Ishikawa (cell line): Measurements from ENCODE around the gene VASN.

Experiments
- EP300 ChIP-seq: IDR thresholded peaks from 2 replicates; pipeline ENCODE4 v1.6.1; 2012; ENCODE audit warnings: borderline replicate concordance
- TF ChIP-seq, protein P1 (sequence below): IDR thresholded peaks from 2 replicates; pipeline ENCODE4 v1.6.1; 2012
- TF ChIP-seq, protein P2 (sequence below): IDR thresholded peaks from 2 replicates; pipeline ENCODE4 v1.6.1; 2012; ENCODE audit warnings: low read depth, mild to moderate bottlenecking

- TF ChIP-seq, protein P1, sequence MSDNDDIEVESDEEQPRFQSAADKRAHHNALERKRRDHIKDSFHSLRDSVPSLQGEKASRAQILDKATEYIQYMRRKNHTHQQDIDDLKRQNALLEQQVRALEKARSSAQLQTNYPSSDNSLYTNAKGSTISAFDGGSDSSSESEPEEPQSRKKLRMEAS: peak; percentile 91
- TF ChIP-seq, protein P2, sequence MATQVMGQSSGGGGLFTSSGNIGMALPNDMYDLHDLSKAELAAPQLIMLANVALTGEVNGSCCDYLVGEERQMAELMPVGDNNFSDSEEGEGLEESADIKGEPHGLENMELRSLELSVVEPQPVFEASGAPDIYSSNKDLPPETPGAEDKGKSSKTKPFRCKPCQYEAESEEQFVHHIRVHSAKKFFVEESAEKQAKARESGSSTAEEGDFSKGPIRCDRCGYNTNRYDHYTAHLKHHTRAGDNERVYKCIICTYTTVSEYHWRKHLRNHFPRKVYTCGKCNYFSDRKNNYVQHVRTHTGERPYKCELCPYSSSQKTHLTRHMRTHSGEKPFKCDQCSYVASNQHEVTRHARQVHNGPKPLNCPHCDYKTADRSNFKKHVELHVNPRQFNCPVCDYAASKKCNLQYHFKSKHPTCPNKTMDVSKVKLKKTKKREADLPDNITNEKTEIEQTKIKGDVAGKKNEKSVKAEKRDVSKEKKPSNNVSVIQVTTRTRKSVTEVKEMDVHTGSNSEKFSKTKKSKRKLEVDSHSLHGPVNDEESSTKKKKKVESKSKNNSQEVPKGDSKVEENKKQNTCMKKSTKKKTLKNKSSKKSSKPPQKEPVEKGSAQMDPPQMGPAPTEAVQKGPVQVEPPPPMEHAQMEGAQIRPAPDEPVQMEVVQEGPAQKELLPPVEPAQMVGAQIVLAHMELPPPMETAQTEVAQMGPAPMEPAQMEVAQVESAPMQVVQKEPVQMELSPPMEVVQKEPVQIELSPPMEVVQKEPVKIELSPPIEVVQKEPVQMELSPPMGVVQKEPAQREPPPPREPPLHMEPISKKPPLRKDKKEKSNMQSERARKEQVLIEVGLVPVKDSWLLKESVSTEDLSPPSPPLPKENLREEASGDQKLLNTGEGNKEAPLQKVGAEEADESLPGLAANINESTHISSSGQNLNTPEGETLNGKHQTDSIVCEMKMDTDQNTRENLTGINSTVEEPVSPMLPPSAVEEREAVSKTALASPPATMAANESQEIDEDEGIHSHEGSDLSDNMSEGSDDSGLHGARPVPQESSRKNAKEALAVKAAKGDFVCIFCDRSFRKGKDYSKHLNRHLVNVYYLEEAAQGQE: no peak
- no peak for TF ChIP-seq EP300
Observed at GRCh38 chr16:4350787-4351659, 20.6 kb upstream of the VASN start, which contains the start of gene PAM16.
